ENCODE results near the gene C2orf74. TPM values are rescaled to one million over a fixed set of nuclear protein-coding genes. Genes with fewer than 3 reads are reported as not detected.
"Not testable (repeated sequence)": the region's sequence is repeated elsewhere in the genome, so short reads cannot be mapped to it uniquely, and the experiment has no call there.

The C2orf74 gene
- total RNA-seq, 1 donor from 2014 or later, result 6.0 TPM

DNA sequence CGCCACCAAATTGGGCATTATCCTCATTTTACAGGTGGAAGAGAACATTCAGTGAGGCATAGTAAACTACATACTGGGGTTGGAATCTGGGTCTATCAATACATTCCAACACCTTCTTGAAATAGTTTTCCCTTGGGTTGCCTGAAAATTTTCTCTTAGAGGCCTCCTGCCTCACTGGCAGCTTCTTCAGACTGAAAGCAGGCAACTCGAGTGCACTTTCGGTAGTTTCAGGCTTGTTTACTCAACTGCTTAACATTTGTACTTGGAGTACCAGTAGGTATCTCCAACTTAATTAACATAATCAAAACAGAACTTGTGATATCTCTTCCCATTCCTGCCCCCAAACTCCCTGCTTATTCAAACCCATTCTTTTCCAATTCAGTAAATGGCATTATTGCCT, 36.2 kb upstream of the C2orf74 start:
- no peaks in the 10 kb centered on the region for H3K4me1 Mint-ChIP-seq
- no peak for DNase-seq (ENCODE audit: low spot score in 2 of 2, unreplicated experiment in 2 of 2)
- peaks cover 11% of the 10 kb centered on the region for H3K36me3 Mint-ChIP-seq
- peaks cover 15% of the 10 kb centered on the region for H3K9me3 Mint-ChIP-seq
- H3K27me3 Mint-ChIP-seq (ENCODE audit: low read depth), result no peaks in the 10 kb centered on the region
- no peak overlapping the region for H3K4me3 Mint-ChIP-seq
- TF ChIP-seq, protein P1, sequence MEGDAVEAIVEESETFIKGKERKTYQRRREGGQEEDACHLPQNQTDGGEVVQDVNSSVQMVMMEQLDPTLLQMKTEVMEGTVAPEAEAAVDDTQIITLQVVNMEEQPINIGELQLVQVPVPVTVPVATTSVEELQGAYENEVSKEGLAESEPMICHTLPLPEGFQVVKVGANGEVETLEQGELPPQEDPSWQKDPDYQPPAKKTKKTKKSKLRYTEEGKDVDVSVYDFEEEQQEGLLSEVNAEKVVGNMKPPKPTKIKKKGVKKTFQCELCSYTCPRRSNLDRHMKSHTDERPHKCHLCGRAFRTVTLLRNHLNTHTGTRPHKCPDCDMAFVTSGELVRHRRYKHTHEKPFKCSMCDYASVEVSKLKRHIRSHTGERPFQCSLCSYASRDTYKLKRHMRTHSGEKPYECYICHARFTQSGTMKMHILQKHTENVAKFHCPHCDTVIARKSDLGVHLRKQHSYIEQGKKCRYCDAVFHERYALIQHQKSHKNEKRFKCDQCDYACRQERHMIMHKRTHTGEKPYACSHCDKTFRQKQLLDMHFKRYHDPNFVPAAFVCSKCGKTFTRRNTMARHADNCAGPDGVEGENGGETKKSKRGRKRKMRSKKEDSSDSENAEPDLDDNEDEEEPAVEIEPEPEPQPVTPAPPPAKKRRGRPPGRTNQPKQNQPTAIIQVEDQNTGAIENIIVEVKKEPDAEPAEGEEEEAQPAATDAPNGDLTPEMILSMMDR (IDR thresholded peaks at IDR 0.05; ENCODE audit: unreplicated experiment), result no peak
- H3K27ac Mint-ChIP-seq, result no peak overlapping the region

DNA sequence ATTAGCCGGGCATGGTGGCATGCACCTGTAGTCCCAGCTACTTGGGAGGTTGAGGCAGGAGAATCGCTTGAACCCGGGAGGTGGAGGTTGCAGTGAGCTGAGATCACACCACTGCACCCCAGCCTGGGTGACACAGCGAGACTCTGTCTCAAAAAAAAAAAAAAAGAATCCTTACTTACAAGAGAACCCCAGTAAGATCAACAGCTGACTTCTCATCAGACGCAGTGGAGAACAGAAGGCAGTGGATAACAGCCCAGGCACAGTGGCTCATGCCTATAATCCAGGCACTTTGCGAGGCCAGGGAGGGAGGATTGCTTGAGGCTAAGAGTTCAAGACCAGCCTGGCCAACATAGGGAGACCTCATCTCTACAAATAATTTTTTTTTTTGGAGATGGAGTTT, 33.9 kb upstream of the C2orf74 start:
- not testable (repeated sequence) for DNase-seq (ENCODE audit: low spot score in 2 of 2, unreplicated experiment in 2 of 2); H3K4me1 Mint-ChIP-seq

DNA sequence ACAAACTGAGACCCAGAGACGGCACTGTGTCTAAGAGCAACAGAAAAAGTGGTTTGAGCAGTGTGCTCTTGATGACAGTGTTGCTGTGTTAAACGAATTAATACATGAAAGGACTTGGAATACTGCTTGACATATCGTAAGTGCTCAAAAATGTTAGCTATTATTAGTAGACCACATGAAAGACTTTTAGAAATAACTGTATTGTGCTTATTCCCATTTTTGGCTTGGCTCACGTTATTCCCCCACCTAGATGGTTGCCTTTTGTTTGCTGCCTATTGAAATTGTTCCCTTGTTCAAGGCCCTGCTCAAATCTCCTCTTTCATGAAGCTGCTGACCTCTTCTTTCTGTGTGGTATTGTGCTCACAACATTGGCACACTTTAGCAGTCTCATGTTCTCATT, 27.8 kb upstream of the C2orf74 start:
- TF ChIP-seq, protein P1 (IDR thresholded peaks at IDR 0.05; ENCODE audit: unreplicated experiment), result no peak
- H3K4me1 Mint-ChIP-seq, result peaks cover 2% of the 10 kb centered on the region
- peaks cover 6% of the 10 kb centered on the region for H3K9me3 Mint-ChIP-seq
- no peak overlapping the region for H3K27ac Mint-ChIP-seq
- no peaks in the 10 kb centered on the region for H3K36me3 Mint-ChIP-seq
- H3K4me3 Mint-ChIP-seq, result no peak overlapping the region
- no peak for DNase-seq (ENCODE audit: low spot score in 2 of 2, unreplicated experiment in 2 of 2)
- peaks cover 2% of the 10 kb centered on the region for H3K27me3 Mint-ChIP-seq (ENCODE audit: low read depth)

More for the DNA sequence above, 33.9 kb upstream of the C2orf74 start:
- H3K9me3 Mint-ChIP-seq, result peaks cover 17% of the 10 kb centered on the region
- not testable (repeated sequence) for H3K27me3 Mint-ChIP-seq (ENCODE audit: low read depth); H3K4me3 Mint-ChIP-seq; H3K36me3 Mint-ChIP-seq; H3K27ac Mint-ChIP-seq

DNA sequence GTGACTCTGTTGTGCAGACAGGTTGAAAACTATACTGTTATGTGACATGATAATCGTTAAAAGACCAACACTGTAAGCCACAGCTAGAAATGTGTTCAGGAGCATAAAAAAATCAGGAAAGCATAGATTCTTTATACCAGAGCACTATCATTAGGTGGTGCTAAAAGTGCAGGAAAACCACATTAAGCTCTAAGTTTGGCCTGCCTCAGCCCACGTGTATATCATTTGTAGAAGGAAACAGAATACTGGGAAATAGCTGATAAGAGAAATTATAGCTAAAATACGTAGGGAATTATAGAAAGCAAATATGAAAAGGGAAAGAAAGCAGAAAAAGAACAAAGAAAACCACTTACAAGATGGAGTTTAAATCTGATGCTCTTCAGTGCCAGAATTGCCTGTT, 26.5 kb upstream of the C2orf74 start:
- peaks cover 3% of the 10 kb centered on the region for H3K9me3 Mint-ChIP-seq
- H3K27ac Mint-ChIP-seq, result peak overlapping the region; percentile 64
- peaks cover 2% of the 10 kb centered on the region for H3K27me3 Mint-ChIP-seq (ENCODE audit: low read depth)
- H3K4me1 Mint-ChIP-seq, result peaks cover 2% of the 10 kb centered on the region
- H3K4me3 Mint-ChIP-seq, result no peak overlapping the region
- no peaks in the 10 kb centered on the region for H3K36me3 Mint-ChIP-seq
- DNase-seq (ENCODE audit: low spot score in 2 of 2, unreplicated experiment in 2 of 2), result no peak
- TF ChIP-seq, protein P1 (IDR thresholded peaks at IDR 0.05; ENCODE audit: unreplicated experiment), result no peak

DNA sequence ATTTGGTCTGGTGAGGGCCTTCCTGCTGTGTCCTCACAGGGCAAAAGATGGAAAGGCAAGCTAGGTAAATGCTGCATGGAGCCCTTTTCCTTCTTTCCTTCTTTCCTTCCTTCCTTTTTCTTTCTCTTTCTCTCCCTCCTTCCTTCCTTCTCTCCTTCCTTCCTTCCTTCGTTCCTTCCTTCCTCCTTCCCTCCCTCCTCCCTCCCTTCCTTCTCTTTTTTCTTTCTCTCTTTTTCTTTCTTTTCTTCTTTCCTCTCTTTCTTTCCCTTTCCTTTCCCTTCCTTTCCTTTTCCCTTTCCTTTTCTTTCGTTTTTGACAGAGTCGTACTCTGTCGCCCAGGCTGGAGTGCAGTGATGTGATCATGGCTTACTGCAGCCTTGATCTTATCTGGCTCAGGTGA, 23.1 kb upstream of the C2orf74 start:
- Mint-ChIP-seq H3K9me3 (no peaks in the 10 kb centered on the region), H3K4me1 (peaks cover 2% of the 10 kb centered on the region), H3K27ac (no peak overlapping the region), H3K36me3 (no peaks in the 10 kb centered on the region), H3K27me3 (ENCODE audit: low read depth) (peaks cover 2% of the 10 kb centered on the region), H3K4me3 (no peak overlapping the region)
- TF ChIP-seq, protein P1 (IDR thresholded peaks at IDR 0.05; ENCODE audit: unreplicated experiment), result no peak
- DNase-seq (ENCODE audit: low spot score in 2 of 2, unreplicated experiment in 2 of 2), result no peak

DNA sequence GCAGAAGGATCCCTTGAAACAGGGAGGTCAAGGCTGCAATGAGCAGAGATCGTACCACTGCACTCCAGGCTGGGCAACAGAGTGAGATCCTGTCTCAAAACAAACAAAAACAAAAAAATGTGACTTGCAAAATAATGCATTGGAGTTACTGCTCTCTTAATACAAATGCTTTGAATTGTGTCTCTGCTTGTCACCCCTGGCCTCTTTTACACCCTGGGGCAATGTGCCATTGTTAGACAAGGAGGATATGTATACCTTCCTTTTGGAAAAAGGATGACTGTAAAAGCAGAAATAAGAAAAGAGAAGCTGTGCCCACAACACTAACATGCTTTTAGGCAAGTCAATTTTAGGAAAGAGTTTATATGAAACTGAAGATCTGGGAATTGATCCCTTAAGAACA, 20.8 kb upstream of the C2orf74 start:
- DNase-seq (ENCODE audit: low spot score in 2 of 2, unreplicated experiment in 2 of 2), result no peak
- peaks cover 5% of the 10 kb centered on the region for H3K4me1 Mint-ChIP-seq
- H3K4me3 Mint-ChIP-seq, result no peak overlapping the region
- H3K9me3 Mint-ChIP-seq, result no peaks in the 10 kb centered on the region
- no peak overlapping the region for H3K27ac Mint-ChIP-seq
- TF ChIP-seq, protein P1 (IDR thresholded peaks at IDR 0.05; ENCODE audit: unreplicated experiment), result no peak
- peaks cover 5% of the 10 kb centered on the region for H3K36me3 Mint-ChIP-seq
- peaks cover 2% of the 10 kb centered on the region for H3K27me3 Mint-ChIP-seq (ENCODE audit: low read depth)

All from mesothelial cell of epicardium (in vitro differentiated cells).